HUDEP-2 (cell line): ENCODE data around the gene KY.

ENCODE experiments used
- DNase-seq, 76 experiments: peaks; one replicate each; lab custom pipeline; 2025; ENCODE audit not compliant: unreplicated experiment in 76 of 76; lab: John Stamatoyannopoulos, UW

Gene KY

GRCh38 chr3:134567605-134568004 lies 83.2 kb downstream of the KY start:
- DNase-seq: no peak

GRCh38 chr3:134564991-134565390 lies 85.8 kb downstream of the KY start:
- no peak for DNase-seq

- DNase-seq: no peak
Measured at GRCh38 chr3:134563601-134564000, 87.2 kb downstream of the KY start.

DNA sequence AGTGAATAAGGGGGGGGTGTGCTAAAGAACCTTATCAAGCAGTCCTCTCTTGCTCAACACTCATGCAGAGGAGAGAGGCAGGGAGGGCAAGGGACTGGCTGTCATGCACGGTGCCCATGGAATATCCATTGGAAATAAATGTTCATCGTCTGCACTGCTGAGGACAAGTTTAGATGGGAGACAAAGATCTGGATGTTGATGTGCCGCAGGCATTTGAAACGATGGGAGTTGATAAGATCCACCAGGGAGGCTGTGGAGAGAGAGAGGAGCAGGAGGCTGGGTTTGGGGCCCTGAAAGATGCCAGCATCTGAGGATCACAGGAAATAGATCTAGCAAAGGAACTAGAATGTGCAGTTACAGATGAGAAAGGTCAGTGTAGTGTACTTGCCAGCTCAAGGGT lies 88.8 kb downstream of the KY start:
- no peak for DNase-seq

DNA sequence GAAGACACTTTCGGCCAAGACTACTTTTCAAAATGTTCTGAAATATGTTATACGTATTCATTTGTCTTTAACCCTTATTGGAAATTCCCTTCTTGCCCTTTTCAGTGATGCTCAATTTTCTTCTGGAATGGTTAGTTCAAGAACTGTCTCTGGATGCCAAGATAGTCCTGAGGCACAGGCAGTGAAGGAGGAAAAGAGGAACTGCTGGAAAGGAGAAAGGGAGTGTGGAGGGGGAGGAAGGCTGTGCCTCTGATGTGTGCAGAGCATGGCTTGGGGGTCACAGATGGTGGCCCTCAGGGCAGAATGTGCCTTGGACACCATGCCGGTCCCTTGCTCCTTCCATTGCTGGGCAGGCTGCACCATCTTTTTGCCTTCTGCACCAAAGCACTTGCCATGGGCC lies 91.2 kb downstream of the KY start:
- no peak for DNase-seq
